Fibroblast of lung (primary cell): ENCODE data around the gene TMEM126B.

Experiments
- CTCF ChIP-seq, 2 donors: IDR thresholded peaks in 1 of 2; conservative IDR thresholded peaks in 1 of 2; 1 replicate in 1 of 2; 2 replicates in 1 of 2; pipeline ENCODE4 v1.5.1; 2011 to 2012; ENCODE audit warnings: low read length in 2 of 2, control low read depth in 1 of 2, inconsistent platforms in 1 of 2, low read depth in 1 of 2, mild to moderate bottlenecking in 1 of 2
- EZH2 ChIP-seq: IDR thresholded peaks from 2 replicates; pipeline ENCODE4 v1.5.1; 2012; ENCODE audit warnings: low read length, control low read depth, mild to moderate bottlenecking; ENCODE audit errors: missing control alignments

DNA sequence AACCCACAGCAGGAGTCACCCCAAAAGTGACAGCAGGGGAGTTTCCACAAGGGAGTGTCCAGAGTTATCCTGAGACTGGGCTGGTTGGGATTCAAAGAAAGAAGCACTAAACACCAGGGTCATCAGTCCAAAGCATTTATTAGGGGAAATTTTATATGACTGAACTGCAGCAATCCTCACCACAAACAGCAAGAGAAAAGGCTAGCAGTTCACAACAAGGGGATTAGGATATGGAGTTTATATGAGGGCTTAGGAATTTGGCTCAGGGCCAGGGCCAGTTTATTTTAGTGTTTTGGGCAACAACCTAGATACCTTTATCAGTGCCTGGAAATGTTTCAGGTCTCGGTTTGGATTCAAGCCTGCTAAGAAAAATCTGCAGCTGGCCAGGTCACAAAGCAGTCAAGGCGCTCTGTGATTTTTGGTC lies 14.8 kb downstream of the TMEM126B start:
- TF ChIP-seq CTCF (conservative IDR thresholded peaks at IDR 0.05 in 1 of 2, IDR thresholded peaks at IDR 0.05 in 1 of 2; ENCODE audit: low read depth in 1 of 2, low read length in 2 of 2) (no peak), EZH2 (no peak)
